Cardiac muscle cell (in vitro differentiated cells and primary cell): ENCODE measurements around the gene BORCS5. TPM values are rescaled to one million over a fixed set of nuclear protein-coding genes. Genes with fewer than 3 reads are reported as not detected.

Source experiments
- DNase-seq, 2 donors: peaks; one replicate each; pipeline versions ENCODE4 v3.0.0 to v3.0.0-alpha.2; 2010 to 2017; ENCODE audit warnings: low read depth in 1 of 2, low spot score in 1 of 2
- H3K27ac ChIP-seq: fragments of 200-600 bp; sonication (generic); 2 replicates; pipeline ENCODE4 v1.5.1; 2016
- H3K27me3 ChIP-seq: fragments of 200-600 bp; sonication (generic); 2 replicates; pipeline ENCODE4 v1.6.0; 2016; ENCODE audit warnings: control low read depth
- H3K36me3 ChIP-seq: fragments of 200-600 bp; sonication (generic); 2 replicates; pipeline ENCODE4 v1.5.1; 2016; ENCODE audit warnings: control low read depth
- H3K4me1 ChIP-seq: fragments of 200-600 bp; sonication (generic); 2 replicates; pipeline ENCODE4 v1.8.1; 2017; ENCODE audit warnings: low read depth, mild to moderate bottlenecking, mixed run types
- H3K4me3 ChIP-seq: fragments of 200-600 bp; sonication (generic); 2 replicates; pipeline ENCODE4 v1.5.1; 2016; ENCODE audit warnings: mild to moderate bottlenecking
- H3K9me3 ChIP-seq: fragments of 200-600 bp; sonication (generic); 2 replicates; pipeline ENCODE4 v1.5.1; 2017; ENCODE audit warnings: low read depth, mild to moderate bottlenecking, control low read depth
- polyA plus RNA-seq: library from polyadenylated mRNA; unstranded; fragments of >200 nt; fragmentation: Nextera tagmentation; extraction: Ambion mirVana; gene quantifications from 2 replicates; pipeline ENCODE4 v1.2.1, GENCODE V29; 2016
- total RNA-seq: library from RNA; depleted of rRNA; stranded (reverse); fragments of >200 nt; gene quantifications from 2 replicates; pipeline ENCODE4 v1.2.3, GENCODE V29; 2016
- TF ChIP-seq, protein P1 (sequence below): IDR thresholded peaks from 2 replicates; pipeline ENCODE4 v1.5.1; 2012; ENCODE audit warnings: low read depth, mild to moderate bottlenecking, low read length

Gene BORCS5
- total and polyA plus RNA-seq, 2 experiments from 2014 or later, result 9.2 to 17.3 TPM

DNA sequence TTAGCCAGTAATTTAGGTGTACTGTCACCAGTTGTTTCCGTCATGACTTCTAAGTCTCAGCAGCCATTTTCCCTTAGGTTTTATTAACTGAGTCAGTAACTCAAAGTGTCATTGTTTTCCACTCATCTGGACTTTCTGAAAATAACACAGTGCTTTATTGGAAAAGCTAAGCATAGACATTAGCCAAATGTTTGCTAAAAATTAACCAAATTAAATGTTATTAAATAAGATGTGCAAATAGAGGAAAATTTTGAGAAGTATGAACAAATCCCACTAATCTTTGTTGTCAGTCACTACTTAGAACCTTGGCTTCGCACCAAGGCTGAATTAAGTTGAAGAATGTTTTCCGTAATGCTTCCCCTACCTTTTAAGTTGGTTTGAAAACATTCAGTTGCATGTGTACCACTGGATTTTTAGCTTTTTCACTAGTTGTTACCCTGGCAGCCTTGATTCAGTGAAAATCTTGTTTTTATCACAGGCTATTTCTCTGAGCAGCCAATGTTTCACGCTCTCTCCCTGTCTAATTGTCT, 43.0 kb downstream of the BORCS5 start:
- Histone ChIP-seq H3K27me3 (no peaks in the 10 kb centered on the region), H3K4me1 (no peaks in the 10 kb centered on the region), H3K27ac (no peak overlapping the region), H3K4me3 (no peak overlapping the region), H3K36me3 (no peaks in the 10 kb centered on the region), H3K9me3 (no peaks in the 10 kb centered on the region)
- peak in 1 of 2 donors; percentile 30 for DNase-seq
- TF ChIP-seq, protein P1, sequence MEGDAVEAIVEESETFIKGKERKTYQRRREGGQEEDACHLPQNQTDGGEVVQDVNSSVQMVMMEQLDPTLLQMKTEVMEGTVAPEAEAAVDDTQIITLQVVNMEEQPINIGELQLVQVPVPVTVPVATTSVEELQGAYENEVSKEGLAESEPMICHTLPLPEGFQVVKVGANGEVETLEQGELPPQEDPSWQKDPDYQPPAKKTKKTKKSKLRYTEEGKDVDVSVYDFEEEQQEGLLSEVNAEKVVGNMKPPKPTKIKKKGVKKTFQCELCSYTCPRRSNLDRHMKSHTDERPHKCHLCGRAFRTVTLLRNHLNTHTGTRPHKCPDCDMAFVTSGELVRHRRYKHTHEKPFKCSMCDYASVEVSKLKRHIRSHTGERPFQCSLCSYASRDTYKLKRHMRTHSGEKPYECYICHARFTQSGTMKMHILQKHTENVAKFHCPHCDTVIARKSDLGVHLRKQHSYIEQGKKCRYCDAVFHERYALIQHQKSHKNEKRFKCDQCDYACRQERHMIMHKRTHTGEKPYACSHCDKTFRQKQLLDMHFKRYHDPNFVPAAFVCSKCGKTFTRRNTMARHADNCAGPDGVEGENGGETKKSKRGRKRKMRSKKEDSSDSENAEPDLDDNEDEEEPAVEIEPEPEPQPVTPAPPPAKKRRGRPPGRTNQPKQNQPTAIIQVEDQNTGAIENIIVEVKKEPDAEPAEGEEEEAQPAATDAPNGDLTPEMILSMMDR, result no peak

DNA sequence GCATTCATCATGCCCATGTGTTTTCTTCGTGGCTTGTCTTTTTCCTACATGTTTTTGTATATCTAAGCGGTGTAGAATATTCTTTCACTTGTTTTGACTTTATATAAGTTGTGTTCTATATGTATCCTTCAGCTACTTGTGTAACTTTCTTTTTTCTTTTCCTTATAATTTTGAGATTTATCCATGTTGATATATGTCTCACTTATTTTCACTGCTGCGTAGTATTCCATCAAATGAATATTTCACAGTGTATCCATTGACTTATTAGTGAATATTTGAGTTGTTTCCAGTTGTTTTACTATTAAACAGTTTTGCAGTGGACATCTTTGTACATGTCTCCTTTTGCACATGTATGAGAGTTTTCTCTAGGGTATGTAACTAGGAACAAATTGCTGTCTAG, 43.9 kb downstream of the BORCS5 start:
- H3K4me3 ChIP-seq, result no peak overlapping the region
- no peaks in the 10 kb centered on the region for H3K27me3 ChIP-seq
- no peak overlapping the region for H3K27ac ChIP-seq
- TF ChIP-seq, protein P1, result no peak
- H3K4me1 ChIP-seq, result no peaks in the 10 kb centered on the region
- no peaks in the 10 kb centered on the region for H3K9me3 ChIP-seq
- H3K36me3 ChIP-seq, result no peaks in the 10 kb centered on the region
- no peak for DNase-seq

DNA sequence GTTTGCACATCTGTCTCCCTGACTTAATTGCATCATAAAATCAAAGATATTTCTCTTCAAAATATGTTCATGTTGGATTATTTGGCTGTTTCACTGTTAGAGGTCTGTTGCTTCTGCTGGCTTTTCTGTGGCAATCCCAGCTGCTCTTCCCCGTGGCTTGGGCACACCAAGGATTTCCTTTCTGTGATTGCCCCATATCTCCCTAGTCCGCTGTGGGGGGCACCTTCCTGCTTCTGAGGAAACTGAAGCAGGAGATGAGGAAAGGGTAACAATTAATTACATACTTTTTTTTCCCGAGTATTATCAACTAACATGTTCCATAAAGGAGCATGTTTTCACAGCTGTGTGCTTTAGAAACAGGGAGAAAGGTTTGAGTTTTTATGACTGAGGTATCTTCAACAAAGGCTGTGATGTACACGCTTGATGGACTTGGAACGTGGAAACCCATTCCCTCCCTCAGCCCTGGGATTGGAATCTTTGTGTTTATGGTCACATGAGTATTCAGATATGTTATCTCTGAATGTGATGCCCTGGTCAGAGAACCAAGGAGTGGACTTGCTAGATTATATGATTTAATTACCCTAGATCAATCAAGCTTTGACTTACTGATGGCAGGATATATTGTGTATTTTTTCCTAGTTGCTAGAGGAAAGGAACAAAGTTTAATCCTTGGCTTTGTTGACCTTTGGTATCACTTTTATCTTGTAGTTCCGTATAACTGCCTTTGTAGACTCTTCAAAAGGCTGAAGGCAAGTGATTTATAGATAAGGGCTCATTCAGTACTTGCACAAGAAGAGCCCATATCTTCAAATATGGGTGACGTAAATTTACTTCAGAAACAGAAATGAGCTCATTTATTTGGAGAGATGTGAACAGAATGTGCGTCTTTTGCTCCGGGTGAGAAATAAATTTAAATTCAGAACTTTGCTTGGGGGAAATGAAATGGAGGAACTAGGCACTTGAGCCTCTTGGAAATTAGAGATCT, 46.7 kb downstream of the BORCS5 start:
- no peak overlapping the region for H3K27ac ChIP-seq
- peak in 1 of 2 donors; percentile 69 for DNase-seq
- TF ChIP-seq, protein P1, result no peak
- no peak overlapping the region for H3K4me3 ChIP-seq
- no peaks in the 10 kb centered on the region for H3K27me3 ChIP-seq
- no peaks in the 10 kb centered on the region for H3K36me3 ChIP-seq
- peaks cover 3% of the 10 kb centered on the region for H3K4me1 ChIP-seq
- H3K9me3 ChIP-seq, result no peaks in the 10 kb centered on the region

DNA sequence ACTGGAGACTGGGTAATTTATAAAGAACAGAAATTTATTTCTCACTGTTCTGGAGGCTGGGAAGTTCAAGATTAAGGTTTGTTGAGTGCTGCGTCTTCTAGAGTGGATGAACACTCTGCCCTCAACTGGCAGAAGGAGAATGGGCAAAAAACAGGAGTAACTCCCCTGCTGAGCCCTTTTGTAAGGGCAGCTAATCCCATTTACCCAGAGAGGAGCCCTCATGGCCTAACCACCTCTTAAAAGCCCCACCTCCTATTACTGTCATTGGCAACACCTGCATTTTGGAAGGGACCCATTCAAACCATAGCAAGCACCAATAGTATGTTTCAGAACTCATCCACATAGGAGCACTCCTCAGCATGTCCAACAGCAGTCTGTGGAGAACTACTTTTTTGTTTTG, 47.4 kb downstream of the BORCS5 start:
- peaks cover 3% of the 10 kb centered on the region for H3K4me1 ChIP-seq
- no peak for DNase-seq
- TF ChIP-seq, protein P1, result no peak
- no peak overlapping the region for H3K4me3 ChIP-seq
- H3K36me3 ChIP-seq, result no peaks in the 10 kb centered on the region
- H3K9me3 ChIP-seq, result no peaks in the 10 kb centered on the region
- H3K27ac ChIP-seq, result no peak overlapping the region
- no peaks in the 10 kb centered on the region for H3K27me3 ChIP-seq

DNA sequence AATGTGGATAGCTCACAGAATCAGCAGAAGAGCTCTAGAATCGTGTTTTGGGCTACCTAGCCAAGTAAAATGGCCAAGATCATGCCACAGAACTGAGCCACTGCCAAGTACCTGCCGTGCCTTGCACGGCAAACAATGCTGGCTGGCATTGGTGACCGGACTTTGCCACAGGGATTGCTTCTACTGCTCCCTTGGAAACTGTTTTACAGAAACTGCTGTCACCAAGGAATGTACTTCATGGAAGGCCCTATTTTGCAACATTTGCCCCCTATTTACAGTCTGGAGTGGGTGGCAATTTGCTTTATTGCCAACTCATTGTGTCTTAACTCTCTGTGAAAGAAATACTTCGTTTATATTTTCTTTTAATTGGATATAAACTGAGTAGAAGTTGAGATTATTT, 49.0 kb downstream of the BORCS5 start:
- Histone ChIP-seq H3K9me3 (no peaks in the 10 kb centered on the region), H3K36me3 (no peaks in the 10 kb centered on the region), H3K27me3 (no peaks in the 10 kb centered on the region), H3K27ac (no peak overlapping the region), H3K4me1 (peaks cover 3% of the 10 kb centered on the region), H3K4me3 (no peak overlapping the region)
- TF ChIP-seq, protein P1, result no peak
- no peak for DNase-seq
